Limb (tissue), 2 donors: Measurements from ENCODE around the gene RASSF8.

Experiments
- DNase-seq, 2 donors: peaks; one replicate each; pipeline ENCODE4 v3.0.0-alpha.2; 2016; ENCODE audit errors: extremely low spot score in 2 of 2

Gene RASSF8, protein sequence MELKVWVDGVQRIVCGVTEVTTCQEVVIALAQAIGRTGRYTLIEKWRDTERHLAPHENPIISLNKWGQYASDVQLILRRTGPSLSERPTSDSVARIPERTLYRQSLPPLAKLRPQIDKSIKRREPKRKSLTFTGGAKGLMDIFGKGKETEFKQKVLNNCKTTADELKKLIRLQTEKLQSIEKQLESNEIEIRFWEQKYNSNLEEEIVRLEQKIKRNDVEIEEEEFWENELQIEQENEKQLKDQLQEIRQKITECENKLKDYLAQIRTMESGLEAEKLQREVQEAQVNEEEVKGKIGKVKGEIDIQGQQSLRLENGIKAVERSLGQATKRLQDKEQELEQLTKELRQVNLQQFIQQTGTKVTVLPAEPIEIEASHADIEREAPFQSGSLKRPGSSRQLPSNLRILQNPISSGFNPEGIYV

DNA sequence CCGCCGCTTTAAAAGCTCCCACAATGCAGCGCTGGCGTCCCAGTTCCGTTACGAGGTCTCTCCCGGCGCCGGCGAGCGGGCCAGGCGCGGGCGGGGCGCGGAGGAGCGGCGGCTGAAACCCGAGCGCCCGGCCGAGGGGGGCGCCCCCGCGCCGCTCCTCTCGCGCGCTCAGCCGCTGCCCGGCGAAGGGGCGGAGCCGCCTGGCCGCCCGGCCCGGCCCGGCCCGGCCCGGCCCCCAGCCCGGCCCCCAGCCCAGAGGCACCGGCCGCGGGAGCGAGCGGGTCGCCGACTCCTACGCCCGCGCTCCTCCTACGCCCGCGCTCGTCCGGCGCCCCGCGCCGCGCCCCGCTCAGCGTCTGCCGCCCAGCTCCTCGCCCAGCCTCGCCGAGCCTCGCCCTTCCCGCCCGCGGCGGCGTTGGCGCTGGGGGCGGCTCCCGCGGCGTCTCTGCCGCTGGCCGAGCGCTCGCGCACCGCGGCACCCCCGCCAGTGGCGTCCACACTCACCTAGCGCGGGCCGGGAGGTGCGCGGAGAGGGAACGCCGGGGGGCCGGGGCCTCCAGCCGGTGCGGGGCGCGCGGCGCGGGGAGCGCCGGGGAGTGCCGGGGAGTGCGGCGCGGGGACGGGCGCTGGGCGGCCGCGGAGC is at the start of gene RASSF8:
Gene RASSF8, plus strand, starts transcription at position 255 of the 643 bp plus-strand sequence. CDS start 96,662 bp downstream, outside the sequence.
- peak; percentile 87 for DNase-seq

DNA sequence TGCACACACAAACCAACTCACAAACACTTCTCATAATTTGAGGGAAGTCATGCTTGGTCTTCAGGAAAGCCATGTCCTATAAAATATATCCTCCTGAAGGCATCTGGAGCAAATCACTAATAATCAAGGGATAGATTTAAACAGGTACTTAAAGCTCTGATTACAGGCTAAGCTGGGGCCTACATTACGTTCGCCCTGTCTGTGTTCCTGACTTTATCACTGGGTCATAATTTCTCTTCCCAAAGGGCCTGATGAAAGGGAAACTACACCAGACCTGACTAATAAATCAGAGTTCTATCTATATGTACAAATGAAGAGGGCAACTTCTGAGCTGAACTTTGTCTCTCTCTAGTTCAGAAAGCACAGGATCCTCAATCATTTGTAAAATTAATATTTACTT is 43.9 kb upstream of the RASSF8 start:
- DNase-seq = no peak

DNA sequence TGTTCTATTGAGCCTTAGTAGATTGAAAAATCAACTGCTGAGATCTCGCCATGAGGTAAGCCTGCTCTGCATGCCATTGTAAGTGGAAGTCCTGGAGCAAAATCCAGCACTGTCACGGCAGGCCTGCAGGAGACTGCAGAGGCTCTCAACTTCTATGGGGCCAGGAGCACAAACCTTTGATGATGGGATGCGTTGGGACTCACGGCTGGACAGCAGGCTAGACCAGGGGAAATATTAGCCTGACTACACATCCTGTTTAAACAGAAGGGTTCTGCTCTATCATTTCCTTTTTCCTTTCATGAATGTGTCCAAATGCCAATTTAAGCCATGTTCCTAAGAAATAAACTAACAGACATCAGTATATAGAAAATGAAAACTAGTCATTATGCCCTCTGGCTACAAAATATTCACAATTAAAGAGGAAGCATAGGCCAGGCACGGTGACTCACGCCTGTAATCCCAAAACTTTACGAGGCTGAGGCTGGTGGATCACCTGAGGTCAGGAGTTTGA is 33.9 kb upstream of the RASSF8 start:
- DNase-seq = no peak

DNA sequence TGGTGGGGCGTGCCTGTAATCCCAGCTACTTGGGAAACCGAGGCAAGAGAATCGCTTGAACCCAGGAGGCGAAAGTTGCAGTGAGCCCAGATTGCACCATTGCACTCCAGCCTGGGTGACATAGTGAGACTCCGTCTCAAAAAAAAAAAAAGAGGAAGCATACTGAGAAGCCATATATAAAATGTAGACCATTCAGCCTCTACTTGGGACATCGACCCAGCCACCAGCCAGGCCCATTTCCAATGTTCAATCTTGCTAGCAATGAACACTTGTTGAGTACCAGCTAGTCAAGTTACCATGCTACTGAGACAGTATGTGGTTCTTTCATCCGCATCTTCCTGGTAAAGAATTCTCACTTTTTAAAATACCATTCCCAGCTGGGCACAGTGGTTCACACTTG is 33.4 kb upstream of the RASSF8 start:
- no peak for DNase-seq

DNA sequence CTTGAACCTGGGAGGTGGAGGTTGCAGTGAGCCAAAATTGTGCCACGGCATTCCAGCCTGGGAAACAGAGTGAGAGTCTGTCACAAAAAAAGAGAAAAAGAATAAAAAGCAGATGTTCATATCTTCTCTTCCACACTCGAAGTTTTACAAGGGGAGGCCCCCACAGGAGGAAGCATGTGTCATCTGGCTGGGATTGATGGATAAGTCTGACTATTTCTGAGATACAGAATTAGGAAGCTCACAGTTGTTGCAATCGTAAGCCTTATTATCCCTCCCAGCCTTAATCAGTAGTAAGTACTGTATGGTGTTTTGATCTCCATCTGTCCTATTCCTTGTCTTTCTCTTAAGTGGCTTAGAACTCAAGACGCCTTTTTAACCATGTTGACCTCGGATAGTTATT is 31.9 kb upstream of the RASSF8 start:
- DNase-seq = no peak

DNA sequence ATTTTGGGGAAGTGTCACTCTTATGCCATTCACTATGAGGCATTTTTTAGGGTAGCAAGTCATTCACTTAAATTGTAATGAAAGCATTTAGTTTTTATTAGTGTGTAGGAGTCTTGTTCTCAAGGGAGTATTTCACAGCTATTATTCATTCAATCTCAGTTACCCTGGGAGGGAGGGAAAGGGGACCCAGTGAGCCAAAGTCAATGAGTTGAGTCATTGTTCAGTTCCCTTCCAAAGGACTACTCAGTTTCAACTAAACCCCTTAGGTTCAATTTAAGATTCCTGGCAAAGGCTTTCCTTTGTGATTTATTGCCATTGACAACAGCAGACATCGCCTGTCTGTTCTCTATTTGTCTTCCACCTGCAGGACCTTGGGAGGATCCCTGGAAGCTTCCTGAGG is 29.3 kb upstream of the RASSF8 start:
- no peak for DNase-seq

DNA sequence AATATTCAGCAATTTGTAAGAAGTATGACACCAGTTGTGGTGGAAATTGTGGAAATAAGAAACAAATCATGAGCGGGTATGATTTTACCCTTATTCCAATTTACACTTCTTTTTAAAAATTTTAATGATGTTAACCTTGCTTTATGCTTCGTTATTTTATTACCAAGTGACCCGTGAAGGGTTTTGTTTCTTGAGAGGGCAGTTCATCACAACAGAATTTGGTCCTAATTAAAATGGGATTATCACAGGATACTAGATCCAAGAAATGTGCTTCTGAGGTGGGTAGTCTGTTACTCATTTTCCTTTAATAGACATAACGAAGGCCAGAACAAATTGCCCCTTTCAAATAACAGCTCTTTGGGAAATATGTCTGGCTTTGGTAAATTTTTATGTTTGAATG is 25.5 kb upstream of the RASSF8 start:
- no peak for DNase-seq

DNA sequence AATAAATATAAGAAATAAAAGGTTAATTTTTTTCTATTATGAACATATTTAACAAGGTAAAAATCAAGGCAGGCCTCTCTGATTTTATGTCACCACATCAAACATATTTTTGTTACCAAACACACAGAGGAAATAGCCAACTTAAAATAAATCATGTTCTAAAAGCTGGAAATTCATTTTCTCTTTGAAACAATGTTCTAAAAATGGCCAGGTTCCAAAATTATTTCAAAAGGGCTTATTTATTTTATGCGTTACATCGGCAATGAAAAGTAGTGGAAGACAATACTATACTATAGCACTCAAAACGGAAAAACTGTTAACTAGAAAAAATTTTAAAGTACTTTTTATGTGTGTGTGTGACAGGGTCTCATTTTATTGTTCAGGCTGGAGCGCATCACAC is 24.0 kb upstream of the RASSF8 start:
- DNase-seq = no peak

DNA sequence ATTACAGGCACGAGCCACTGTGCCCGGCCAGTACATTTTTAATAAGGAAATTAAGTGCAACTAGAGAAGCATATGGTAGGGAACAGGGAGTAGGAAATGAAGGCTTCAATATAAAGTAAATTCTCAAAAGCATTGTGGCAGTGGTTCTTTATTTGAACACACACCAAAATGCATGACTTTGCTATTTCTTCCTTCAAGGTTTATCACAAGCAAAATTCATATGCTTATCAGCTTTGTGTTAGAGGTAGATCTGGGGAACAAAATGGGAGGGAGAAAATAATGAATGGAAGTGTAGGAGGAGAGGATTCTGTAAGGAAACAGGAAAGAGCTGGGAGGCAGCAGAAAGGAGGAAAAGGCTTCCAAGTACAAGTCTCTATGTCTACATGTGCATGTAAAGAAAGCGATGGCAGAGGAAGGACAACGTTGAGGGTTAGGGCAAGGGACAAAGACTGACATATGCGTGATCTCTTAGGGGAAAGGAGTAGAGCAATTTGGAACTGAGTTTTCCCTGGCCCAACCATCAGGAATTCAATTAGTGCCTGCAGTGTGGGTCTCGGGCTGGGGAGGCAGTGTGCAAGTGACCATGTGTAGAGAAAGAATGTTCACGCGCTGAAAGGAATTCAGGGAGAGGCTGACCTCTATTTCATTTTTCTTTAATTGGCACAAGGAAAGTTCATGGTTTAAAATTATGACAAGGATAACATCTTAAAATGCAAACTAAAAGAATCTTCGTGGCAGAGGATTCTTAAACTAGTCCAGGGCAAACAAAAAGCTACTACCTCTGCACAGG is 22.9 kb upstream of the RASSF8 start:
- no peak for DNase-seq

DNA sequence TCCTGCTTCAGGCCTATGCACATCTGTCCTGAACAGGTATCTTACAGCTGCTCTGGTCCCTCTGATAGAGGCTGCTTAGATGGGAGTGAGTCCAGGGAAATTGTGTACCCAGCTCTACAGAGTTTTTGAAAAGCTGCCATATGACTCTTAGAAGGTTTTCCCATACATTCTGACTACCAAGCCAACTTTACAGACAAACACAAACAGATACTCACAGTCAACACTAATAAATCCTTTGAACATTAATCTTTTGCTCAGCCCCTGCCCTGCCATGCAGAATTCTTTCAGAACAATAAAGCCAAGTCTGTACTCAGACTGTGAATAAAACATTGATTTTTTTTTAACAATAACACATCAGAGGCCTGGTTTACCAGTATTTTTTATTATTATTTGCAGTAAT is 21.4 kb upstream of the RASSF8 start:
- no peak for DNase-seq

DNA sequence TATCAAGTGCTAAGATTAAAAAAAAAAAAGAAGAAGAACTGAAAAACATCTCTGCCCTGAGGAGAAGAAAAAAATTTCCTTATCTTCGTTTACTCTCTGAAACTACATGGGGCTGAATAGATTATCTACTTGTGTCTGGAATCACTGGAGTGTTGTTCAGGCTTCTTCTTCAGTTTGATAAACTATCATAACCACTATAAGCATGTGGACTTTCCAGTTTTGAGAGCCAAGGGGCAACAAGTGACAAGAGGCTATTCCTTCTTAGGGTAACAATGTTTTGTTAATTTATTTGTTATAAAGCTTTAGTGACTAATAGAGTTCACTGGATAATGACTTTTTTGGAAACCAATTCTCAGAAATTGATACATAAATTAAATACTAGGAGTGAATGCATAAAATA is 19.9 kb upstream of the RASSF8 start:
- no peak for DNase-seq

DNA sequence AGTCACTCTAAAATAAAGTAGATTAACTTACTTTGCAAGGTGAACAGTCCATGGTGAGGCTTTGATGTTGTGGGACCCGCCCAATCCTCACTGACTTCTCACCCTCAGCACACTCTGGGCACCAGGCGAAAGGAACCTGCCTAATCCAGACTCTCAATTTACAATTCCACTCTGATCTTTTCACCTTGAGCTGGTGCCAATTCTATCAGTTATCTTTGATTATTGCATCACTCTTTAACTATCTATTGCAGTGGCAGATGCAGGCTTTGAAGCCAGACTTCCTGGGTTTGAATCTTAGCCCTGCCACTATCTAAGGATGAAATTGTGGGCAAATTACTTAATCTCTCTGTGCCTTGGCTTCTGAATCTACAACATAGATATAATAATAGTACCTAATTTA is 18.9 kb upstream of the RASSF8 start:
- DNase-seq = no peak

DNA sequence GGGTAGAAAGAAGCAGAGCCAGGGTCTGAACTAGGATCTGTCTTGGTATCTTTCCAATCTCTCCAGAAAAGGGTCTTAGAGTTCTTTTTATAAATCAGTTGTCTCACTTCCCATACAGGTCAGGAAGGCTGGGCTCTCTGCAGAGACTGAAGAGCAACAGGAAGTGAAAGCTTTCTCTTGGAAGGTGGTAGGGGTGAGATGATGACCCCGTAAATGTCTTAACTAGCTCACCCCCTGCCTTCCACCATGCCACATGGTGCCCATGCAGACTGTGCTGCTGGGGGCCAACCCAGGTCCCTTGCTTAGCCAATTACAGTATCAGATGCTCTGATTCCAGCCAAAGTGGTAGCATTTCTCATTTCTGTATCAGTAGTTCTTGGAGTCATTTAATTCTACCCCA is 17.6 kb upstream of the RASSF8 start:
- no peak for DNase-seq

DNA sequence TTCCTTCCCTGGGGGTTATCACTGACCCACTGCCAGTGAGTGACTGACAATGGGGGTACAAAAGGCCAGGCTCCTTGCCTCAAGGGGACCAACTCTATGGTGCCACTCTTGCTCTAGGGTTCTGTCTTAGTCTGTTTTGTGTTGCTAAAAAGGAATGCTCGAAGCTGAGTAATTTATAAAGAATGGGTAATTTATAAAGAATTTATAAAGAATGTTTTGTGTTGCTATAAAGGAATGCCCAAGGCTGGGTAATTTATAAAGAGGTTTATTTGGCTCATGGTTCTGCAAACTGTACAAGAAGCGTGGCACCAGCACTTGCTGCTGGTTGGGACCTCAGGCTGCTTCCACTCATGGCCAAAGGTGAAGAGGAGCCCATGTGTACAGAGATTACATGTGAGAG is 15.8 kb upstream of the RASSF8 start:
- DNase-seq = no peak

DNA sequence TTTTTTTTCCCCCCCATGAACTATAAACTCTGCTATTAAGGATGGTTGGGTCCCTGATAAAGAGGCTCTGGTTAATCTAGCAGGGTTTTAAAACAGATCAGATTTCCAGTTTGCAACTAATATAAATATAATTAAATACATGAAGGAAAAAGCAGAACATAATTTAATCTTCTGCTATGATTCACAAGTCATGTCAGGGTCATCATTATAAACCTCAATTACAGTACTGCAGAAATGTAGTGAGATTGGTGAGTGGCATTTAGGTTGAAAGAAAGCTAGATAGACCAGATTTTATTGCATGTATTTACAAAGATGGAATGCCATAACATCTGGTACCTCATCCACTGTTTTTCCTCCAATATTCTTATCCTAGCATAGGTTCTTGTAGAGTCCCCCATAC is 14.5 kb upstream of the RASSF8 start:
- DNase-seq = no peak

DNA sequence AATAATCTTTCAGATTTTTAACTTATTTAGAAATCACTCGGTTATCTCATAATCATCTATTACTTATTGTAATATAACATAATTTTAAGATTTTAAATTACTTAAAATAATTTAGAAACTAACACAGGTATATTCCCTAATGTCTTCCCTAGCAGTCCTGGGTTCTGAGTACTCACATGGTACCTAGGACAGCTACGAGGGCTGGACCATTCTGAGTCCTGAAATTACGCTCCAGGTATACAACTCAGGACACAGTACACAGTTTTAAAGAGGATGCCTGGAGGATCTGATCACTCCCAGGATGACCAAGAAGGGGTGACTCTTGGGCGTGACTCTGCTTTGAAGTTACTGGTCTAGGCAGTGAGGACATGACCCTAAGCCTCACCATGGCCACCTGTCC is 9.1 kb upstream of the RASSF8 start:
- no peak for DNase-seq

DNA sequence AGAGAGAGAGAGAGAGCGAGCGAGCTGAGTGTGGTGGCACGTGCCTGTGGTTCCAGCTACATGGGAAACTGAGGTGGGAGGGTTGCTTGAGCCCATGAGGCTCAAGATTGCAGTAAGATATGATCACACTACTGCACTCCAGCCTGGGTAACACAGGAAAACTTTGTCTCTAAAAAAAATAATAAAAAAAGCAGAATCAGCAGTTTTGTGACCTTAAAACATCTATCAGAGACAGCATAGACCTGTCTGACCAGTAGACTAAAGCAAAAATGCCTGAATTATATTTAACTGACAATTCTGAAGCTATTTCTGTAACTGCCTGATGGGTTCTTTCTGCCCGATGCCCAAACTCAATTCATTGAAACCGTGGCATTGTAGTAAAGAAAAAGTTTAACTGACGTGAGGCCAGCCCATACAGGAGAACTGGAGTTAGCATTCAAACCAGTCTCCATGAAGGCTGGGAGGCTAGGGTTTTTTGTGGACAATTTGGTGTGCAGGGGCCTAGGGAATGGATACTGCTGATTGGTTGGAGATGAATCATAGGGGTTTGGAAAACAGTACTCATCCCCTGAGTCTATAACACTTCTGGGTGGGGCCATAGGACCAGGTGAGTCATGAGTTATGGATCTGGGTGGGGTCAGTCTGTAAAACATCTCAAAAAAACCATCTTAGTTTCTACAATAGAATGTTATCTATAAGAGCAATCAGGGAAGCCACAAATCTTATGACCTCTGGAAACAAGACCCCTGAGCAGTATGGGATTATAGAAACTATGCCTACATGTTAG is 8.0 kb upstream of the RASSF8 start:
- no peak for DNase-seq

DNA sequence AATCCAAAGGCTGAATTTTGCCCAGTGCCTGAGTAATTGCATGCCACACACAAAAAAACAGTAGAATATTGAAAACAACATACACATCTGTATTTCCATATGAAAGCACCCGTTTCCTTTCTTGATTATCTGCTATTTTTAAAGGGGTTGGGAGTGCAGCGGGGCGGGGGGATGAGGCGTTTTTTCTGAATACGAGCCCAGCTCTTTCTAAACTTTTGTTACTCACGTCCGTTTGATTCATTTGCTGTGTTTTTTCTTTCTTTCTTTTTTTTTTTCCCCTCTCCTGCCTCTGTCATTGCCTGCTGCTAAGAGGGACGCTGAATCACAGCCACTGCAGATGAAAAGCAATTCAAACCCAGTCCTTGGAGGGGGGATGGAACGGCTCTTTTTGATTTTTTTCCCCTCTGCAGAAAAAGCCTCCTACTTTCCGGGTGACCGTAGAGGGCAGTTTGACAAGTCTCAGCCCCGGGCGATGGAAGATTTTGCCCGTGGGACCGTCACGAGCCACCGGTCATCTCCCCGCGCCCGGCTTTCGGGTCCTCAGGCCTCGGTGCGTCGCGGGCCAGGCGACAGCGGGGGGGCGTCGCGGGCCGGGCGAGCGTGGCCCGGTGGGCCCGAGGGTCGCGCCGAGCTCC is 572 bp upstream of the RASSF8 start:
- DNase-seq = peak; percentile 37 to 57

DNA sequence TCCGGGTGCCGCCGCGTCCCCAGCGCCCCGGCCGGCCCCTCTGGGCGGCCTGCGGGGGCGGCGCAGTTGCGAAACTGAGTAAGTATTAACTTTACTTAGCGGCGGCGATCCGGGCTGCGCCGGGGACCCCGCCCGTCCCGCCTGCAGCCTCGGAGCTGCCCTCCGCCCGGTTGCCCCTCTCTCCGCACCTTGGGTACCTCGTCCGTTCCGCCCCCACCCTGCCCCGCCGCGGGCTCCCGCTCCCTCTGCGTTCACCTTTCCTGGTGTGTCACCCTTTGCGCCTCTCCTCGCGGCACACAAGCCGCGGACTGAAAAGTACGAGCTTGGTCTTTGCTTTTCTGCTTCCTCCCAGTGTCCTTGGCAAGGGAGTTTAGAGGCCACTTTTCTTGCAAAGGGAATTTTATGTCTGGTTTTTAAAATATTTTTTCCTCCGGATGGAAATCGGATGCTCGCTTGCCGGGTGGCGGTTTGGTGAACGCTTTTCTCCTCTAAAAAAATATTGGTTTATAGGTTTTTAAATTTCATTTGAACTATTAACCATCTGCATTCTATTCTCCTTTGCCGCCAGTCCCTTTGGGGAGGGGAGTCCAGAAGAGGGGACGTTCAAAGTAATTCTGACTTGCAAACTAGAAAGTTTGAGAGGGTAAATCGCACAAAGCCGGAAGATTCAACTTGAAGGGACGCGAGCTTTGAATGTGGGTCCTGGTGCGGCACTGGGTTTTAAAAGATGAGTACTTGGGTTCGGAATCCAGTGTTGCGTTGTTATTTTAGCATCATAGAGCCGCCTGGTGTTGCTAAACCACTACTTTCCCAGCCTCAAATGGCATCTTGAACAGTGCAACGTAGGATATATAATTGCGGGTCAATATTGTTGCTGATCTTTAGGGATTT is 834 bp downstream of the RASSF8 start:
- DNase-seq = peak; percentile 63 to 73

DNA sequence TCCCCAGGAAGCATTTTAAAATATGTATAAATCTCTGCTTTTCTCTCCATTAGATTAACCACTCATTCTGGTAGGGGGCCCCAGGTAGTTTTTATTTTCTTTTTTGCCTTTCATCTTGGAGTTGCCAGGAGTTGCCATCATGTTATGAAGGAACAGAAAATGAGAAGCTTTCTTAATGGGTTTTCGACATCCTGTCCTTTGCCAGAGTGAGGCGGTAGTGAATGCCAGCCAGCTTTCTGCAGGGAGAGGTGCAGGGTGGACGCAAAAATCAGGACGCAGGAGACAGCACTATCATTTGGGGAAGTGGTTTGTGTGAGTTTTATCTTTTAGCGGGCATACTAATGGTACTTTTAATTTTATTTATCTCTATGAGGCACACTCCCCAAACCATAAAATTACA is 1.7 kb downstream of the RASSF8 start:
- DNase-seq = no peak
